Measurements from ENCODE around the gene WNT9B. TPM values are rescaled to one million over a fixed set of nuclear protein-coding genes. Genes with fewer than 3 reads are reported as not detected.

The WNT9B gene
- total and polyA plus RNA-seq, 12 donors: 0.18 to 2.4 (median 0.35) TPM

GRCh38 chr17:46842835-46843234 lies 8.5 kb upstream of the WNT9B start:
- intact Hi-C loops (cut with DNase I): loop anchor here in 7 of 10 donors (2.0 to 10.0 kb wide), 5 partner anchors 94 to 159 kb away; no protein-coding TSS in a partner anchor
- TF ChIP-seq CTCF (IDR thresholded peaks at IDR 0.05): peak in 4 of 9 donors; percentile 12 to 42 (median 36)
- no peak overlapping the region for H3K27ac ChIP-seq
- H3K9me3 ChIP-seq: peaks cover 0 to 12% (median 6%) of the 10 kb centered on the region in 11 donors
- H3K4me1 ChIP-seq: peaks cover 0 to 12% (median 0%) of the 10 kb centered on the region in 9 donors
- 96 to 98% methylated on average over 3 of the region's 3 CpGs for WGBS, 2 donors
- no peak overlapping the region for H3K4me3 ChIP-seq
- peaks cover 4 to 48% (median 25%) of the 10 kb centered on the region in 7 donors for H3K27me3 ChIP-seq
- DNase-seq: no peak
- no peaks in the 10 kb centered on the region for H3K36me3 ChIP-seq
- no peak for ATAC-seq

DNA sequence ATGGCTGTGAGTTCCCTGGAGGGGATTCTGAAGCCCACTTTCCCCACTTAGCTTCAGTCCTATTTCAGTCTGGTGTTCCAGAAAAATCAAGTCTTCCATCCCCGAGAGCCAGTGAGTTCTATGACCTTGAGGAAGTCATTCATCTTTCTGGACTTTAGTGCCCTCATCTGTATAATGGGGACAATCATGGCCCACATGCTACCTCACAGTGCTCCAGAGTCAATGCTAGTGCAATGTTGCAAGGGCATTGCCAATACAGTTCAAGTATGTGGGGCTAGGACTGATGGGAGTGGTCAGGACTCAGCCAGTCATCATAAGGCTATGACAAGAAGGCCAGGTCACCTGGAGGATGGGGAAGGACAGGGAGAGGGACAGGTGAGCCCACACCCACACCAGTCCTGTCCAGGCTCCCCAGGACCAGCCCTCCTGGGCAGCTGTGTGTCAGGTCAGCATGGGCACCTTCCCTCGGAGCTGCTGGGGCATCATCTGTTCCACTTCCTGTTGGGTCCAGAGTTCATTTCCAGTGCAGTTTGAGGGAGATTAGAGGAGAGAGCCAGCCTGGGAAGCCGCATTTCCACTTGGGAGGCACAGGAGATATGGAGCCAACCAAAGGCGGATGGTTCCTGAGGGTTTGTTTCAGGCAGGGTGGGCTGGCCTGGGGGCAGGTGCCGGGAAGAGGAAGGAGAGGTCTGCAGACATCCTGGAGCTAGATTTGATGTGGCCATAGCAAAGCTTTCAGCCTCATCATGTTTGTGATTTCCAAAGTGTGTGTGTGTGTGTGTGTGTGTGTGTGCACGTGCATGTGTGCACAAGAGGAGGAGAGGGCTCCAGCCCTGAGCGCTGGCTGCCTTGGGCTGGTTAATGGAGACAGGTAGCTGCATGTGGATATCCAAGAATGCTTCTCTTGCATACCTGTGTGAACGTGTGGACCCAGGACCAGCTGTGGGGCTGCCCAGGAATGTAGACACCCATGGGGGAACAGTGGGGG lies 3.9 kb upstream of the WNT9B start:
- Histone ChIP-seq H3K27me3 (peaks cover 9 to 52% (median 40%) of the 10 kb centered on the region in 7 donors), H3K36me3 (no peaks in the 10 kb centered on the region), H3K4me1 (peaks cover 0 to 12% (median 6%) of the 10 kb centered on the region in 9 donors), H3K27ac (no peak overlapping the region), H3K4me3 (no peak overlapping the region), H3K9me3 (peaks cover 0 to 11% (median 6%) of the 10 kb centered on the region in 11 donors)
- DNase-seq (no peak), ATAC-seq (no peak)
- no peak for TF ChIP-seq CTCF (IDR thresholded peaks at IDR 0.05)
- WGBS, 2 donors: 61 to 63% methylated on average over 8 of the region's 8 CpGs
- intact Hi-C loops (cut with DNase I): loop anchor here in 3 of 10 donors (5.0 to 10.0 kb wide), 4 partner anchors 60 to 150 kb away; no protein-coding TSS in a partner anchor

DNA sequence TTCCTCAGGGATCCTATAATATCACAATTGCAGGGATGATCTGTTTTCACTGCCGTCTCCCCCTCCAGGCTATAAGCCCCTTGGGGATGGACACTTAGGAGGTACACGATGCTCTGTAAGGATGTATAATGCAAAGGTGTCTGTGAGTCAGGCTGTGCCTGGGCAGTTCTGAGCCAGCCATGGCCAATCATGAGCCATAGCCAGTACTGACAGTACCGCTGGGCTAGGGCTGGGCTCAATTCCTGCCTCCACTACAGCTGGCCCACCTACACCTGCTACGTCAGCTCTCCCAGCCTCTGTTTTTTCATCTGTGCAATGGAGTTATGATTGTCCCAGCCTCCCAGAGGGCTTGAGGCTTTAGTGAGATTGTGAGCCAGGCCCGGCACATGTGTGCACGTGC lies 2.8 kb upstream of the WNT9B start:
- DNase-seq: no peak
- Histone ChIP-seq H3K27me3 (peaks cover 9 to 62% (median 45%) of the 10 kb centered on the region in 7 donors), H3K36me3 (no peaks in the 10 kb centered on the region), H3K4me3 (no peak overlapping the region), H3K27ac (no peak overlapping the region), H3K9me3 (peaks cover 0 to 3% (median 0%) of the 10 kb centered on the region in 11 donors), H3K4me1 (peaks cover 0 to 12% (median 6%) of the 10 kb centered on the region in 9 donors)
- intact Hi-C loops (cut with DNase I): loop anchor here in 3 of 10 donors (5.0 to 10.0 kb wide), 4 partner anchors 59 to 149 kb away; no protein-coding TSS in a partner anchor
- no peak for ATAC-seq
- WGBS, 2 donors: 73 to 75% methylated on average over 6 of the region's 6 CpGs
- TF ChIP-seq CTCF (IDR thresholded peaks at IDR 0.05): no peak

DNA sequence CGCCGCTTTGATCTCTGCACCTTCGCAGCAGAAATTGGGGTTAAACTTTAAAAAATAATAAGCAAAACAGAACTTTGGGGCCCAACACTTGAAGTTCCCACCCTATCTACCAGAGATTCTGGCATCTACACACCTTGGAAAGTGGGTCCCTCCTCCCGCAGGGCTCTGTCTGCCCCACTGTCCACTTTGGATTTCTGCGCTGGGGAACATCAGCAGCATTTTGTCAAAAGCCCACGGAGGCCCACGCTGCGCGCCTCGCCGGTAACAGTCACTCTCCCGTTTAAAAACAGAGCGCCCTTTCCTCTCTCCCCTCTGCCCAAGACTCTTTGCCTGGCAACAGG lies 725 bp upstream of the WNT9B start:
- no peak overlapping the region for H3K27ac ChIP-seq
- intact Hi-C loops (cut with DNase I): loop anchor here in 1 of 10 donors (5.0 kb wide), 1 partner anchor 87 kb away; no protein-coding TSS in a partner anchor
- 40 to 41% methylated on average over 13 of the region's 13 CpGs for WGBS, 2 donors
- H3K9me3 ChIP-seq: no peaks in the 10 kb centered on the region
- H3K4me1 ChIP-seq: peaks cover 0 to 12% (median 6%) of the 10 kb centered on the region in 9 donors
- no peak for TF ChIP-seq CTCF (IDR thresholded peaks at IDR 0.05)
- DNase-seq (no peak), ATAC-seq (no peak)
- peaks cover 9 to 72% (median 53%) of the 10 kb centered on the region in 7 donors for H3K27me3 ChIP-seq
- no peaks in the 10 kb centered on the region for H3K36me3 ChIP-seq
- H3K4me3 ChIP-seq: peak overlapping the region in 2 of 10 donors; percentile 50 to 51

Measured in heart right ventricle (tissue), 16 donors.